ENCODE results near the gene LRCH1. TPM values are rescaled to one million over a fixed set of nuclear protein-coding genes. Genes with fewer than 3 reads are reported as not detected.

LRCH1 gene
- total RNA-seq, 2 experiments from 2014 or later: 16.7 to 27.8 TPM

DNA sequence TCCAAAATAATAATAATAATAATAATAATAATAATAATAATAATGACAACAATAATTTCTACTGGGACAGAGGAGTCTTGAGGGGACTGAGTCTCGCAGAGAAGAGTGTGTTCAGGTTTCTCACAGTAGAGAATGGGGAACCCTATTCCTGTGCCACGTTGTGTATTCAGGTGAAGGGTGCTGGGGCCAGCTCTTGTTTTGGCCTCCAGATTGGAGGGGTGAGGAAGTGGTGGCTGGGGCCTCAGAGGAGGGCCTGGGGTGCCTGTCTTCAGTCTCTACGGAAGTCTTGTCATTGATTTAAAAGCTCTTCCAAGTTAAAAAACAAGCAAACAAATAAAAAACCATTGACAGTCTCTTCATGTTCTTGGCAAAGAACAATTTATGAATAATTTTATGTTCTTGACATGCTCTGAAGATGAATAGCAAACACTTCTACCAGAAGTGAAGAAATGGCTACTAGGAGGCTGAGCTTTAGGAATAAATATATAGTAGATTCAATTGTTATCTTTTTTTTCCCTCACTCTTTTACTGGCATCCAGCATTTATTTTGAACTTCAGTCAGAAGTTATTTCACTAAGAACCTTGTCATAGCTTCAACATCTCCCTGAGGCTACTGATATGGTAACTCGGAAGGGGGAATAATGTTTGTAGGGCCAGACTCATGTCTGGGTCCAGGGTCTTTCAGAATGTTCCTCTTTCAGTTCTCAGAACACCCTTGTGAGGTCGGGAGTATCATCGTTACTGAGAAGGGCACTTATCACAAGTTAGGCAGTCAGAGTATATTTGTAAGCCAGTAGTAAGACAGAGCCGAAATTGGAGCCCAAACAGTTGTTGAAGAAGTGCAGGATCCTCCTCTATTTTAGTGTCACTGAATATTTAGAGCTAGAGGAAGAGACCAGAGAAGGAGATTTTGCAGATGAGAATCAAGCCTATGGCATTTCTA, 13.1 kb downstream of the LRCH1 start:
- Histone ChIP-seq H3K4me2 (ENCODE audit: low read length) (no peak overlapping the region; the same call in 1 of the 2 replicates), H3K4me1 (ENCODE audit: insufficient read depth, low read length, poor library complexity, severe bottlenecking) (peaks cover 20% of the 10 kb centered on the region), H4K20me1 (ENCODE audit: insufficient read depth, low read length) (peaks cover 58% of the 10 kb centered on the region), H3K4me3 (ENCODE audit: low read depth, low read length, poor library complexity, severe bottlenecking) (no peak overlapping the region), H3K9me2 (ENCODE audit: insufficient read depth, low read length) (no peaks in the 10 kb centered on the region), H3K79me2 (ENCODE audit: insufficient read depth, low read depth, low read length) (peaks cover 98% of the 10 kb centered on the region), H3K36me3 (ENCODE audit: insufficient read depth, low read length) (peaks cover 25% of the 10 kb centered on the region), H3K9me3 (ENCODE audit: low read length) (no peaks in the 10 kb centered on the region), H3K27ac (ENCODE audit: low read depth, low read length, poor library complexity, severe bottlenecking) (no peak overlapping the region), H2AFZ (ENCODE audit: low read length) (no peak overlapping the region)
- no peak for DNase-seq (ENCODE audit: low spot score)
- BruUV-seq (replicated peaks): no TSS peak
- no peak for TF ChIP-seq EZH2phosphoT487 (IDR thresholded peaks at IDR 0.05; ENCODE audit: borderline replicate concordance, low read depth, low read length)
- POLR2A ChIA-PET: interaction anchor here (0.7 to 3.4 kb wide), 8 partner anchors 9 to 261 kb away, joined by 3 to 11 read pairs (median 6); no protein-coding TSS in a partner anchor
- CTCF ChIA-PET (ENCODE audit: unreplicated experiment): interaction anchor here (1.2 kb wide), 1 partner anchor 11 kb away, joined by 4 read pairs; no protein-coding TSS in a partner anchor
- intact Hi-C loops (cut with micrococcal nuclease; ENCODE audit: unreplicated experiment): no loop called here

DNA sequence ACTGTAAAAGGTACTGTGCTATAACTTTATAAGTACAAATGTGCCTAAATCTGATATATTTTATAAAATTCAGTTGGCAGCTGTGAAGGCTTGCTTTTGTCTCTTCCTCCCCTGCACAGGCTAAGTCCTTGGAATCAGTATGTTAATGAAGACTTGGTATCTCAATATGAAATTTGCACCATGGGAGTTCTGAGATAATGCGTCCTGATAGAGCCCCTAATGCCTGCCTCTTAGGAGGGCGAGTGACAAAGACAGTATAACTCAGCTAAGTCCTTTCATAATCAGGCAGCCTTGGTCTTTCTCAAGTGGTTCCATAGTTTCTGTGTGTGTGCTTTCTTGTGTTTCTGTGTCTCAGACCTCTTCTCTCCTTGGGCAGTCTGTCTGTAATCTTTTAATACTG, 14.7 kb downstream of the LRCH1 start:
- Histone ChIP-seq H3K9me2 (ENCODE audit: insufficient read depth, low read length) (no peaks in the 10 kb centered on the region), H3K4me1 (ENCODE audit: insufficient read depth, low read length, poor library complexity, severe bottlenecking) (peaks cover 34% of the 10 kb centered on the region), H3K36me3 (ENCODE audit: insufficient read depth, low read length) (peaks cover 9% of the 10 kb centered on the region), H3K9me3 (ENCODE audit: low read length) (no peaks in the 10 kb centered on the region), H4K20me1 (ENCODE audit: insufficient read depth, low read length) (peaks cover 69% of the 10 kb centered on the region), H3K79me2 (ENCODE audit: insufficient read depth, low read depth, low read length) (peaks cover 98% of the 10 kb centered on the region), H3K4me3 (ENCODE audit: low read depth, low read length, poor library complexity, severe bottlenecking) (no peak overlapping the region), H3K27ac (ENCODE audit: low read depth, low read length, poor library complexity, severe bottlenecking) (no peak overlapping the region), H3K4me2 (ENCODE audit: low read length) (no peak overlapping the region), H2AFZ (ENCODE audit: low read length) (no peak overlapping the region)
- TF ChIP-seq, protein P1, sequence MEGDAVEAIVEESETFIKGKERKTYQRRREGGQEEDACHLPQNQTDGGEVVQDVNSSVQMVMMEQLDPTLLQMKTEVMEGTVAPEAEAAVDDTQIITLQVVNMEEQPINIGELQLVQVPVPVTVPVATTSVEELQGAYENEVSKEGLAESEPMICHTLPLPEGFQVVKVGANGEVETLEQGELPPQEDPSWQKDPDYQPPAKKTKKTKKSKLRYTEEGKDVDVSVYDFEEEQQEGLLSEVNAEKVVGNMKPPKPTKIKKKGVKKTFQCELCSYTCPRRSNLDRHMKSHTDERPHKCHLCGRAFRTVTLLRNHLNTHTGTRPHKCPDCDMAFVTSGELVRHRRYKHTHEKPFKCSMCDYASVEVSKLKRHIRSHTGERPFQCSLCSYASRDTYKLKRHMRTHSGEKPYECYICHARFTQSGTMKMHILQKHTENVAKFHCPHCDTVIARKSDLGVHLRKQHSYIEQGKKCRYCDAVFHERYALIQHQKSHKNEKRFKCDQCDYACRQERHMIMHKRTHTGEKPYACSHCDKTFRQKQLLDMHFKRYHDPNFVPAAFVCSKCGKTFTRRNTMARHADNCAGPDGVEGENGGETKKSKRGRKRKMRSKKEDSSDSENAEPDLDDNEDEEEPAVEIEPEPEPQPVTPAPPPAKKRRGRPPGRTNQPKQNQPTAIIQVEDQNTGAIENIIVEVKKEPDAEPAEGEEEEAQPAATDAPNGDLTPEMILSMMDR (conservative IDR thresholded peaks at IDR 0.05; ENCODE audit: low read length): no peak
- ChIA-PET CTCF (ENCODE audit: unreplicated experiment) (no interaction called here), POLR2A (interaction anchor here (0.6 to 3.4 kb wide), 4 partner anchors 12 to 1970 kb away, joined by 3 to 11 read pairs (median 3); no protein-coding TSS in a partner anchor)
- intact Hi-C loops (cut with micrococcal nuclease; ENCODE audit: unreplicated experiment): no loop called here
- DNase-seq (ENCODE audit: low spot score): no peak
- no TSS peak for BruUV-seq (replicated peaks)

DNA sequence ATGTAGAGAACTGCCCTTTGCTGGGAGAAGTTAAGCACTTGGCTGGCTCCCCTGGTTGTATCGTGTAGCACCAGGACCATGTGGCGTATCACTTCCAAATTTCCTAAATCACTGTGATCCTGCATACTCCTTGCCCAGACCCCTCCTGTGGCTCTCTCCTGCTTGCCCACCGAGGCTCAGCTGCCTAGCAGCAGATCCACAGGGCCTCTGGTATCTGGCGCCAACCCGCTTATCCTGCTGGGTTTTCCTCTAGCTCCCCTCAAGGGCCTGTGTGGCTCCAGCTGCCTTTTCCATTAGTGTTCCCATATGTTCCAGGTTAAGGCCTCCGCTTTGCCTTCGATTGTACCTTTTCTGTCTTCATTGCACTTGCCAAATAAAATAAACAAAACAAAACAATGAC, 16.5 kb downstream of the LRCH1 start:
- Histone ChIP-seq H3K4me3 (ENCODE audit: low read depth, low read length, poor library complexity, severe bottlenecking) (no peak overlapping the region), H2AFZ (ENCODE audit: low read length) (no peak overlapping the region), H3K27ac (ENCODE audit: low read depth, low read length, poor library complexity, severe bottlenecking) (no peak overlapping the region), H3K4me1 (ENCODE audit: insufficient read depth, low read length, poor library complexity, severe bottlenecking) (peaks cover 44% of the 10 kb centered on the region), H3K9me3 (ENCODE audit: low read length) (no peaks in the 10 kb centered on the region), H3K9me2 (ENCODE audit: insufficient read depth, low read length) (no peaks in the 10 kb centered on the region), H4K20me1 (ENCODE audit: insufficient read depth, low read length) (peaks cover 61% of the 10 kb centered on the region), H3K79me2 (ENCODE audit: insufficient read depth, low read depth, low read length) (peaks cover 98% of the 10 kb centered on the region), H3K4me2 (ENCODE audit: low read length) (no peak overlapping the region), H3K36me3 (ENCODE audit: insufficient read depth, low read length) (peaks cover 4% of the 10 kb centered on the region; the same call in 1 of the 2 replicates)
- no peak for DNase-seq (ENCODE audit: low spot score)
- TF ChIP-seq, protein P1 (conservative IDR thresholded peaks at IDR 0.05; ENCODE audit: low read length): no peak
- no peak for TF ChIP-seq EZH2phosphoT487 (IDR thresholded peaks at IDR 0.05; ENCODE audit: borderline replicate concordance, low read depth, low read length)
- intact Hi-C loops (cut with micrococcal nuclease; ENCODE audit: unreplicated experiment): no loop called here
- CTCF ChIA-PET (ENCODE audit: unreplicated experiment): no interaction called here
- no TSS peak for BruUV-seq (replicated peaks)
- POLR2A ChIA-PET: interaction anchor here (0.9 to 1.9 kb wide), 4 partner anchors 8 to 18 kb away, joined by 3 to 10 read pairs (median 4); no protein-coding TSS in a partner anchor
